NCI-H510A treated with DMSO at 0.1 percent for 48 hours (cell line): ENCODE results near the gene LHFPL2.
A peak's percentile ranks its signal among the peaks of the same experiment; 100 is the strongest.
"Not testable (repeated sequence)": the region's sequence is repeated elsewhere in the genome, so short reads cannot be mapped to it uniquely, and the experiment has no call there.

Experiments
- DNase-seq: peaks from one replicate; lab custom pipeline; 2025; lab: John Stamatoyannopoulos, UW

The LHFPL2 gene

GRCh38 chr5:78467752-78468357 is 180.7 kb downstream of the LHFPL2 start:
- DNase-seq: peak; percentile 27

GRCh38 chr5:78467140-78467539 is 181.4 kb downstream of the LHFPL2 start:
- DNase-seq: no peak

GRCh38 chr5:78458843-78459242 is 189.7 kb downstream of the LHFPL2 start:
- DNase-seq: no peak

- not testable (repeated sequence) for DNase-seq
Measured at GRCh38 chr5:78457507-78457906, 191.1 kb downstream of the LHFPL2 start.

- no peak for DNase-seq
Measured at GRCh38 chr5:78449103-78449502, 199.5 kb downstream of the LHFPL2 start.

- DNase-seq: no peak
Measured at GRCh38 chr5:78447775-78448424, 200.7 kb downstream of the LHFPL2 start.
